Caco-2 (cell line): ENCODE results near the gene CEP83. TPM values are rescaled to one million over a fixed set of nuclear protein-coding genes. Genes with fewer than 3 reads are reported as not detected.
A peak's percentile ranks its signal among the peaks of the same experiment; 100 is the strongest.

Source experiments
- BruUV-seq: library from RNA; stranded (reverse); fragments of 400-500 nt; replicated peaks from 2 replicates; lab custom pipeline; 2021; lab: Mats Ljungman, UMichigan
- CTCF ChIA-PET: fragments of 300-600 bp; sonication (Branson Sonifier 250); formaldehyde crosslinking; loops from one replicate; lab custom pipeline; 2022; ENCODE audit warnings: antibody characterized with exemption; lab: Charles Lee
- POLR2A ChIA-PET: fragments of 300-600 bp; sonication (Branson Sonifier 250); formaldehyde crosslinking; loops from one replicate; lab custom pipeline; 2022; ENCODE audit warnings: antibody characterized with exemption; lab: Charles Lee
- DNase-seq, 2 experiments: peaks; one replicate each; pipeline versions ENCODE4 v3.0.0 to v3.0.0-alpha.2; 2020 to 2022
- H3K27me3 ChIP-seq: replicated peaks from 2 replicates; pipeline ENCODE4 v1.6.0; 2011; ENCODE audit warnings: low read length; ENCODE audit not compliant: control insufficient read depth, insufficient read depth
- H3K36me3 ChIP-seq: 2 replicates; pipeline ENCODE4 v1.5.1; 2011; ENCODE audit warnings: low read length; ENCODE audit not compliant: control insufficient read depth, insufficient read depth
- H3K4me1 ChIP-seq: fragments of 250-450 bp; sonication (Bioruptor Pico); 2 replicates; pipeline ENCODE4 v1.5.1; 2020; ENCODE audit warnings: mild to moderate bottlenecking
- H3K4me3 ChIP-seq: 2 replicates; pipeline ENCODE4 v1.5.1; 2011; ENCODE audit warnings: low read depth, mild to moderate bottlenecking, control low read depth, low read length
- H3K9me3 ChIP-seq: fragments of 250-450 bp; sonication (Bioruptor Pico); 2 replicates; pipeline ENCODE4 v1.5.1; 2020; ENCODE audit warnings: mild to moderate bottlenecking, moderate library complexity
- H3K27ac Mint-ChIP-seq: one replicate; pipeline ENCODE4 v1.8.0; 2022; ENCODE audit warnings: mixed read lengths; ENCODE audit not compliant: unreplicated experiment
- H3K27me3 Mint-ChIP-seq: one replicate; pipeline ENCODE4 v1.8.0; 2022; ENCODE audit warnings: mixed read lengths; ENCODE audit not compliant: insufficient read depth, unreplicated experiment
- H3K36me3 Mint-ChIP-seq: one replicate; pipeline ENCODE4 v1.8.0; 2022; ENCODE audit warnings: mild to moderate bottlenecking, mixed read lengths; ENCODE audit not compliant: insufficient read depth, unreplicated experiment
- H3K4me1 Mint-ChIP-seq: one replicate; pipeline ENCODE4 v1.8.0; 2022; ENCODE audit warnings: low read depth, mixed read lengths; ENCODE audit not compliant: unreplicated experiment
- H3K4me3 Mint-ChIP-seq: one replicate; pipeline ENCODE4 v1.8.0; 2022; ENCODE audit warnings: mild to moderate bottlenecking, moderate library complexity, mixed read lengths; ENCODE audit not compliant: unreplicated experiment
- H3K9me3 Mint-ChIP-seq: one replicate; pipeline ENCODE4 v1.8.0; 2022; ENCODE audit warnings: mixed read lengths; ENCODE audit not compliant: unreplicated experiment
- intact Hi-C: fragments of 100-400 bp; cut with micrococcal nuclease; formaldehyde crosslinking; loops from one replicate; pipeline ENCODE4 v1.10.0; 2022; ENCODE audit not compliant: unreplicated experiment
- total RNA-seq: library from RNA; stranded (reverse); gene quantifications from 2 replicates; pipeline ENCODE4 v1.2.3, GENCODE V29; 2022
- TF ChIP-seq, protein P1 (sequence below), 2 experiments: fragments of 200-600 bp in 1 of 2; IDR thresholded peaks; 1 replicate in 1 of 2; 2 replicates in 1 of 2; pipeline versions ENCODE4 v1.5.1 to v1.8.0; 2011 to 2022; ENCODE audit warnings: antibody characterized with exemption in 1 of 2, control low read depth in 1 of 2, inconsistent platforms in 1 of 2, low read depth in 1 of 2, low read length in 1 of 2, mild to moderate bottlenecking in 1 of 2, moderate library complexity in 1 of 2; ENCODE audit not compliant: insufficient read depth in 1 of 2, severe bottlenecking in 1 of 2, unreplicated experiment in 1 of 2

The CEP83 gene
- total RNA-seq, 1 experiment from 2014 or later = 23.3 TPM

DNA sequence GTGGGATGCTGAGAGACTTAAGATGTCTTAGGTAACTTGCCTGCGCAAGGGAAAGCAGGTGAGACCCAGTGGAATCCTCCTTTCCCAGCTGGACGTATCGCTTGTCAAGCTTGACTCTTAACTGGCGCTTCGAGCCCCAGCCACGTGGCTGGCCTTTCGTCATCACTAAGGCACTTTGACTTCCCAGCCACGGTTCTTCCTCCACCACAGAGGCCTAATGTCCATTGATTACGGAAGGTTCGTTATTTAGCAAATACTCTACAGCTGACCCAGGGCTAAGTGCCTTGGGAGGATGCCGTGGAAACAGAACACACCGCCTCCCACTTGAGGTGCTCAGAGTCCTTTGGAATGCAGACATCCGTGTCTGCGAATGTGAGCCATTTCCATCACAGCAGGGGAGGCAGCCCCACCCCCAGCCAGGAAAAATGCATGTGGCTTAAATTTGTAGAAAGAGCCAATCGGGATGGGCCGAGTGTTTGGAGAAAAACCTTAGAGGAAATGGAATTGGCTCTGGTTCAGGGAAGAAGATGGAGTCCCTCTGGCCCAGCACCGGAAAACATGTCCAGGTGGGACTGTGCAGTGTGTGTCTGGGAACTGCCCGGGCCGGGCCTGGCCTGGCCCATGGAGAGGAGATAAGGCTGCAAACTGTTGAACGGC, 195.6 kb downstream of the CEP83 start:
- ChIA-PET POLR2A (no interaction called here), CTCF (no interaction called here)
- intact Hi-C loops = no loop called here
- Mint-ChIP-seq H3K4me3 (no peak overlapping the region), H3K9me3 (no peaks in the 10 kb centered on the region), H3K4me1 (peaks cover 7% of the 10 kb centered on the region), H3K27ac (peak overlapping the region; percentile 55), H3K36me3 (peaks cover 66% of the 10 kb centered on the region), H3K27me3 (no peaks in the 10 kb centered on the region)
- H3K36me3 ChIP-seq = no peaks in the 10 kb centered on the region
- DNase-seq = no peak
- H3K4me3 ChIP-seq = no peak overlapping the region
- H3K27me3 ChIP-seq = no peaks in the 10 kb centered on the region
- TF ChIP-seq, protein P1, sequence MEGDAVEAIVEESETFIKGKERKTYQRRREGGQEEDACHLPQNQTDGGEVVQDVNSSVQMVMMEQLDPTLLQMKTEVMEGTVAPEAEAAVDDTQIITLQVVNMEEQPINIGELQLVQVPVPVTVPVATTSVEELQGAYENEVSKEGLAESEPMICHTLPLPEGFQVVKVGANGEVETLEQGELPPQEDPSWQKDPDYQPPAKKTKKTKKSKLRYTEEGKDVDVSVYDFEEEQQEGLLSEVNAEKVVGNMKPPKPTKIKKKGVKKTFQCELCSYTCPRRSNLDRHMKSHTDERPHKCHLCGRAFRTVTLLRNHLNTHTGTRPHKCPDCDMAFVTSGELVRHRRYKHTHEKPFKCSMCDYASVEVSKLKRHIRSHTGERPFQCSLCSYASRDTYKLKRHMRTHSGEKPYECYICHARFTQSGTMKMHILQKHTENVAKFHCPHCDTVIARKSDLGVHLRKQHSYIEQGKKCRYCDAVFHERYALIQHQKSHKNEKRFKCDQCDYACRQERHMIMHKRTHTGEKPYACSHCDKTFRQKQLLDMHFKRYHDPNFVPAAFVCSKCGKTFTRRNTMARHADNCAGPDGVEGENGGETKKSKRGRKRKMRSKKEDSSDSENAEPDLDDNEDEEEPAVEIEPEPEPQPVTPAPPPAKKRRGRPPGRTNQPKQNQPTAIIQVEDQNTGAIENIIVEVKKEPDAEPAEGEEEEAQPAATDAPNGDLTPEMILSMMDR (IDR thresholded peaks at IDR 0.05; ENCODE audit: insufficient read depth in 1 of 2, low read depth in 1 of 2, low read length in 1 of 2, severe bottlenecking in 1 of 2, unreplicated experiment in 1 of 2) = no peak
- BruUV-seq = no TSS peak
- no peaks in the 10 kb centered on the region for H3K9me3 ChIP-seq
- H3K4me1 ChIP-seq = peaks cover 14% of the 10 kb centered on the region

GRCh38 chr12:94263011-94263811, 196.5 kb downstream of the CEP83 start:
- CTCF ChIA-PET = no interaction called here
- BruUV-seq = no TSS peak
- peaks cover 7% of the 10 kb centered on the region for H3K4me1 Mint-ChIP-seq

More at GRCh38 chr12:94263011-94263811, 196.5 kb downstream of the CEP83 start:
- H3K9me3 Mint-ChIP-seq = no peaks in the 10 kb centered on the region
- Histone ChIP-seq H3K4me1 (peaks cover 14% of the 10 kb centered on the region), H3K9me3 (no peaks in the 10 kb centered on the region), H3K36me3 (no peaks in the 10 kb centered on the region), H3K4me3 (no peak overlapping the region), H3K27me3 (no peaks in the 10 kb centered on the region)
- TF ChIP-seq, protein P1 (IDR thresholded peaks at IDR 0.05; ENCODE audit: insufficient read depth in 1 of 2, low read depth in 1 of 2, low read length in 1 of 2, severe bottlenecking in 1 of 2, unreplicated experiment in 1 of 2) = no peak
- peak overlapping the region; percentile 55 for H3K27ac Mint-ChIP-seq
- POLR2A ChIA-PET = no interaction called here
- H3K36me3 Mint-ChIP-seq = peaks cover 65% of the 10 kb centered on the region
- DNase-seq = no peak
- intact Hi-C loops = no loop called here
- H3K27me3 Mint-ChIP-seq = no peaks in the 10 kb centered on the region
- H3K4me3 Mint-ChIP-seq = no peak overlapping the region
